Esophagus (tissue), 2 donors: ENCODE measurements around the gene SCUBE1. TPM values are rescaled to one million over a fixed set of nuclear protein-coding genes. Genes with fewer than 3 reads are reported as not detected.

Experiments
- H3K27ac ChIP-seq, 2 donors: one replicate each; pipeline ENCODE4 v1.5.1; 2013; ENCODE audit warnings: low read depth in 2 of 2, mild to moderate bottlenecking in 2 of 2, inconsistent platforms in 1 of 2, low read length in 1 of 2, moderate library complexity in 1 of 2
- H3K27me3 ChIP-seq, 2 donors: one replicate each; pipeline ENCODE4 v1.6.1; 2013; ENCODE audit warnings: low read length in 2 of 2, control low read depth in 1 of 2, mild to moderate bottlenecking in 1 of 2; ENCODE audit not compliant: insufficient read depth in 2 of 2, control insufficient read depth in 1 of 2
- H3K36me3 ChIP-seq, 2 donors: one replicate each; pipeline ENCODE4 v1.6.1; 2013; ENCODE audit warnings: low read length in 1 of 2; ENCODE audit not compliant: control insufficient read depth in 2 of 2, insufficient read depth in 2 of 2
- H3K4me1 ChIP-seq, 2 donors: one replicate each; pipeline ENCODE4 v1.6.1; 2013; ENCODE audit warnings: low read length in 1 of 2; ENCODE audit not compliant: control insufficient read depth in 2 of 2, insufficient read depth in 2 of 2
- H3K4me3 ChIP-seq, 2 donors: one replicate each; pipeline ENCODE4 v1.5.1; 2013; ENCODE audit warnings: low read length in 2 of 2, mild to moderate bottlenecking in 2 of 2, low read depth in 1 of 2, moderate library complexity in 1 of 2
- H3K9me3 ChIP-seq, 2 donors: one replicate each; pipeline ENCODE4 v1.6.1; 2013; ENCODE audit warnings: mild to moderate bottlenecking in 2 of 2, low read depth in 1 of 2, low read length in 1 of 2, moderate library complexity in 1 of 2; ENCODE audit not compliant: control insufficient read depth in 2 of 2, insufficient read depth in 1 of 2
- WGBS, 2 donors: extraction: QIAGEN DNeasy Blood & Tissue Kit; methylation state at CpG; one replicate each; pipeline ENCODE4 v1.1.7; 2013; 5-methylcytosine and 5-hydroxymethylcytosine counted together
- polyA plus RNA-seq, 2 donors: library from polyadenylated mRNA; stranded (reverse); fragments of 200-250 nt; gene quantifications; one replicate each; pipeline ENCODE4 v1.2.3, GENCODE V29; 2013
- donor health status: healthy with polysubstance abuse.
- donor health status: Bipolar disorder and iron deficiency.

Gene SCUBE1
- polyA plus RNA-seq, 2 donors = 2.2 to 2.4 TPM

DNA sequence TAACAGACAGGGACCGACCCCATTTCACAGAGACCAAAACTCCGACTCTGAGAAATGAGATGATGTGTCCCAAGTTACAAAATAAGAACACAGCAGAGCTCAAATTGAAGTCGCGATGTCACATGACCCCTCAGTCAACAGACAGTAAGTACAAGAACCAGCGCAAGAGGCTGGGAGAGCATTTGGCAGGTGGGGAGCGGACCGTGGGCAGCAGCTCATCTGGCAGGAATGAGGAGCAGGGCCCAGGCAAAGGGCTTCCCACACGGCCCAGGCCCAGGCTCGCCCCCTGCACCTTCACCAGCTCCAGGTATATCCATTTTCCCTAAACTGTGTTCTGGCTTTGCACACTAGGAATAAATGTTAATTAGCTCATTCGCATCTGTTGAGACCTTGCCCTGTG, 34.3 kb downstream of the SCUBE1 start:
- 75 to 83% methylated on average over 10 of the region's 10 CpGs for WGBS, 2 donors
- no peak overlapping the region for H3K4me3 ChIP-seq
- peak overlapping the region in 1 of 2 donors; percentile 50 for H3K27ac ChIP-seq
- no peaks in the 10 kb centered on the region for H3K36me3 ChIP-seq
- H3K27me3 ChIP-seq = no peaks in the 10 kb centered on the region
- peaks cover 0 to 4% of the 10 kb centered on the region in 2 donors for H3K4me1 ChIP-seq
- no peaks in the 10 kb centered on the region for H3K9me3 ChIP-seq

DNA sequence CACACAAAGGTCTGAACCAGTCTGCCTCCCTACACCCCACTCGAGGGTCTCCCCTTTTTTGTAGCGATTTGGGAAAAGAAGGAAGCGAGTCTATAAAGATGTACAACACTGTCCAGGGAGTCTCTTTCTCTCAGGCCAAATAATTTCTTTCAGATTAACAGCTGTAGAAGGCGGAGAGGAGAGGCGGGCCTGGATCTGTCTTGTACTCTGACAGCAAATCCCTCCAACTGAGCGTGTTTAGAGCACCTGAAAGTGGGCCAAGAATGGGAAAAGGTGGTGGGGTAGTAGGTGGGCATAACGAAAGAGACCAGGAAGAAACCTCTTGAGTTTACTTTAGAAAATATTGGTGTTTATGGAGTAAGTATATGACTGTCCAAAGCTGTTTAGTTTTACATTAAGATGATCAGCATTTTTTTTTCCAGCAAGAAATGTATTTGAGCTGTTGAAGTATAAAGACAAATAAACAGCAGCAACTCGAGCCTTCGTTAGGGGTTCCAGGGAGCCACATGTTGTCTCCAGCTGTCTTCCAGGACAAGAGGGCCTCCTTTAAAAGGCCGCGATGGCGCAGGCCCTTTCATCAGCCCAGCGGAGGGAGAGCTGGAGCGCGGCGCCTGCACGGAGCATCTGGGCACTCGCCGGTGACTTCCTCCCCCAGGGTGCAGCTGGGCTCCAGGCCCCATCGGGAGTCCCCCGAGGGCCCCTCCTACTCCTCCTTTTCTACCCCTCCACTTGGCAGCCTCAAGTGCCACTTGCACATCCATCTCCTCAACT, 34.9 kb downstream of the SCUBE1 start:
- Histone ChIP-seq H3K4me1 (peaks cover under 1 to 4% of the 10 kb centered on the region in 2 donors), H3K9me3 (no peaks in the 10 kb centered on the region), H3K27ac (peak overlapping the region; percentile 5 to 60), H3K27me3 (no peaks in the 10 kb centered on the region), H3K36me3 (no peaks in the 10 kb centered on the region), H3K4me3 (no peak overlapping the region)
- 53 to 56% methylated on average over 19 to 21 of the region's 21 CpGs for WGBS, 2 donors

DNA sequence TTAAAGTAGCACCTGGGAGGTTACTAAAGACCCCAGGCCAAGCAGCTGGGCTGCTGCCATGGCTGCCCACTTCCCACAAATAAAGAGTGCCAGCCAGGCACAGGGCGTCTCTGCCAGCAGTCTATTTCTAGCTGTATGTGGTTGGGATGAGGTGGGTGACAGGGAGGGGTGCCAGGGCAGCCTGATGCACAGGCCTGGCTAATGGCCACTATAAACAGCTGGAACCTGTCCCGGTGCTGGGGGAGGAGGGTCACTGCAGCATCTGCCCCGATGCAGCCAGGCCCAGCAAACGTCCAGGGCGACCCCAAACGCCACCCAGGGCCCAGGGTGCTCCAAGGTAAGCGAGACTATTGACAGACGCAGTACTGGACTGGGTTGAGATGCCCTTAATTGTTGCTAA, 37.4 kb downstream of the SCUBE1 start:
- Histone ChIP-seq H3K9me3 (no peaks in the 10 kb centered on the region), H3K27me3 (no peaks in the 10 kb centered on the region), H3K4me3 (no peak overlapping the region), H3K4me1 (peaks cover 0 to 7% of the 10 kb centered on the region in 2 donors), H3K36me3 (no peaks in the 10 kb centered on the region), H3K27ac (peak overlapping the region in 1 of 2 donors; percentile 56)
- 62 to 65% methylated on average over 8 of the region's 8 CpGs for WGBS, 2 donors

GRCh38 chr22:43304831-43305590, 38.2 kb downstream of the SCUBE1 start:
- no peaks in the 10 kb centered on the region for H3K27me3 ChIP-seq
- 69 to 76% methylated on average over 17 to 18 of the region's 18 CpGs for WGBS, 2 donors
- H3K4me3 ChIP-seq = no peak overlapping the region
- H3K4me1 ChIP-seq = peaks cover 0 to 7% of the 10 kb centered on the region in 2 donors
- H3K27ac ChIP-seq = peak overlapping the region in 1 of 2 donors; percentile 56
- H3K36me3 ChIP-seq = no peaks in the 10 kb centered on the region
- no peaks in the 10 kb centered on the region for H3K9me3 ChIP-seq

DNA sequence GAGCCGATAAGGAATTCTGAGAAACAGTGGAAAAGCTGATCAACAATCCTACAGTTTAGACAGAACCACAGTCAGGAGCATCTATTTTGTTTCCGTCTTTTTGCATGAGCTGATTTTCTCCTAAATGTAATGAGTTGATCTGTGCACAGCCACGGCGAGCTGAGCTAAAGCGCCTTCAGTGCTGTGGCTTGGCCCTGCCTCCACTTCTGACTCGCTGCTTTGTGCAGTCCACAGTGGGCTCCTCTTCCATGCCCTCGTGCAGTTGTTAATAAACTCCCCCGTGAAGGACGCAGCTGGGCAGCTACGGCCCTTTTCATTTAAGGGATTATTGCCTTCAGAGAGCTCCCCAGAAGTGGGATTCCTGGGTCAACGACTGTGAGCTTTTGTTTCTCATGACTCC, 39.4 kb downstream of the SCUBE1 start:
- H3K27ac ChIP-seq = no peak overlapping the region
- 90 to 91% methylated on average over 11 of the region's 11 CpGs for WGBS, 2 donors
- peaks cover 0 to 7% of the 10 kb centered on the region in 2 donors for H3K4me1 ChIP-seq
- no peaks in the 10 kb centered on the region for H3K9me3 ChIP-seq
- H3K27me3 ChIP-seq = no peaks in the 10 kb centered on the region
- no peak overlapping the region for H3K4me3 ChIP-seq
- H3K36me3 ChIP-seq = no peaks in the 10 kb centered on the region

- peaks cover 0 to 9% of the 10 kb centered on the region in 2 donors for H3K4me1 ChIP-seq
- H3K27ac ChIP-seq = no peak overlapping the region
- H3K9me3 ChIP-seq = no peaks in the 10 kb centered on the region
- WGBS, 2 donors = 88 to 89% methylated on average over 8 of the region's 8 CpGs
- no peaks in the 10 kb centered on the region for H3K27me3 ChIP-seq
- no peak overlapping the region for H3K4me3 ChIP-seq
- H3K36me3 ChIP-seq = no peaks in the 10 kb centered on the region
These were observed 40.0 kb downstream of the SCUBE1 start for GRCh38 chr22:43303166-43303565.

DNA sequence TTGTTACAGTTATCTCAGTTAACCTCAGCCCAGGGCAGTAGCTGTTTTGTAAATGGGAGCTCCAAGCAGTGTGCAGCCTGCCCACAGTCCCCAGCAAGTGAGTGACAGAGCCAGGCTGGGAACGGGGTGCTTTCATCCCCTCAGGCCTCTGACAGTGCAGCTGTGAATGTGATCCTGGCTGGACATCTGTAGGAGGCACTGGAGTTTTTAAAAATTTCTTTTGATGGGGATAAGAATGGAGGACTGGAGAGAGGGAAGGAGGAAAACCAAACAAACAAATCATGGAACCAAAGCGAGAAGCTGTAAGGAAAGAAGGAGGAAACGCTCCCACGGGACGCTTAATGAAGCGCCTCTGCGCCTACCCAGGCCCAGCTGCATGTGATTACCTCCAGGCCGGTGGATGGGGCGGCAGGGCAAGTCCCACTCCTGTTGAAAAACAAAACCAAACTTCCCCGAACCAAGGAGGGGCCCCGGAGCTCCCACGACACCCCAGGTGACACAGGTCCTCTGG, 40.6 kb downstream of the SCUBE1 start:
- Histone ChIP-seq H3K4me1 (peaks cover 0 to 9% of the 10 kb centered on the region in 2 donors), H3K36me3 (no peaks in the 10 kb centered on the region), H3K9me3 (no peaks in the 10 kb centered on the region), H3K27ac (peak overlapping the region in 1 of 2 donors; percentile 26), H3K27me3 (no peaks in the 10 kb centered on the region), H3K4me3 (no peak overlapping the region)
- 78 to 89% methylated on average over 12 of the region's 12 CpGs for WGBS, 2 donors

DNA sequence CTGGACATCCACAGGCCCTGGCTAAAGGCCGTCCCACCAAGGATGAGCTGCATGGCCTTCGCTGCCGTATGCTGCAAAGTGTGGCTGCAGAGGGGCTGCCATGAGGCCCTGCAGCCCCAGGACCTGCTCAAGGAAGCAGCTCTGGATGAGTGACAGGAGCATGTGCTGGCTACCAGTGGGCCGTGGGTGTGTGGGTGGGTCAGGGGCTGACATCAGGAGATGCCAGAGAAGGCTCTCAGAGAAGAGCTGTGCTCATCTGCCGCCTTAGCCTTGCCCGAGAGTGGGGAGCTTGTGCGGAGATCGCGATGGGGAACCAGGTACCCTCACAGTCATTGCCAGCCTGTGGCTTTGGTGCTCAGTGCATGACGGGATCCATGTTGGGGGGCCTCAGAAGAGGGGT, 41.3 kb downstream of the SCUBE1 start:
- Histone ChIP-seq H3K27ac (peak overlapping the region; percentile 20 to 26), H3K4me3 (no peak overlapping the region), H3K36me3 (no peaks in the 10 kb centered on the region), H3K9me3 (no peaks in the 10 kb centered on the region), H3K27me3 (no peaks in the 10 kb centered on the region), H3K4me1 (peaks cover 0 to 15% of the 10 kb centered on the region in 2 donors)
- WGBS, 2 donors = 88% methylated on average over 10 of the region's 10 CpGs

- H3K9me3 ChIP-seq = no peaks in the 10 kb centered on the region
- H3K27me3 ChIP-seq = no peaks in the 10 kb centered on the region
- no peak overlapping the region for H3K4me3 ChIP-seq
- no peaks in the 10 kb centered on the region for H3K36me3 ChIP-seq
- WGBS, 2 donors = 69 to 74% methylated on average over 21 of the region's 21 CpGs
- peaks cover 0 to 15% of the 10 kb centered on the region in 2 donors for H3K4me1 ChIP-seq
- H3K27ac ChIP-seq = peak overlapping the region in 1 of 2 donors; percentile 26
These were observed 42.1 kb downstream of the SCUBE1 start for GRCh38 chr22:43300891-43301676.
